ENCODE results near the gene LCN10. TPM values are rescaled to one million over a fixed set of nuclear protein-coding genes. Genes with fewer than 3 reads are reported as not detected.

Gene LCN10
- total and polyA plus RNA-seq, 5 experiments from 2014 or later = 0.60 to 11.1 (median 6.6) TPM

DNA sequence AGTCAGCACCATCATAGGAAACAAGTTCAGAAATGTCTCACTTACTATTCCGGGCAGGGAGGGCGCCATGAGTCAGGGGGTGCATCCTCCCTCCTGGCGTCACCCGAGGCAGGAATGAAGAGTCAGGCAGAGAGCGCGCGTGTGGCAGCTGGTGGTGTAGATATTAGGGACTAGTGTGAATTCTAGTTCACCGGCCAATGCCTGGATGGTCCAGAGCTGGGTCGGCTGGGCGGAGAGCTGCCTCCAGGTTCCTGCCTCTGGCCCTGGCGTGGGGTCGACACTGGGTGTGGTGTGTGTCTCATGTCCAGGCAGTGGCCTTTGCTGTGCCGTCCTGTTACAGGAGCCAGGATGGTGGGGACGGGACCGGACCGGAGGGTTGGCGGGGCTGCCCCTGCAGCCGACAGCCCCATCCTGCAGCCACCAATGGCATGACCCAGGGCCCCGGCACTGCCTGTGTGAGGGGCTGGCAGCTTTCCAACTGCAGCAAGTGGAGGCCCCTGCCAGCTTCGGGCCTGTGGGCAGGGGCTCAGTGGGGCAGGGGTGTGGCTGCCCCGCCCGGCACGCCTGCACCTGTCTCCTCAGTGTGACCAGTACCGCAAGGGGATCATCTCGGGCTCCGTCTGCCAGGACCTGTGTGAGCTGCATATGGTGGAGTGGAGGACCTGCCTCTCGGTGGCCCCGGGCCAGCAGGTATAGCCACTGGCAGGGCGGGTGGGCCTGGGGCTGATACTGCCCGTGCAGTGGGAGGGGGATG lies 21.2 kb downstream of the LCN10 start:
- peaks cover 1 to 33% (median 17%) of the 10 kb centered on the region in 3 donors for H3K36me3 Mint-ChIP-seq
- DNase-seq (no peak), ATAC-seq (no peak)
- no peaks in the 10 kb centered on the region for H3K9me3 Mint-ChIP-seq
- POLR2A ChIA-PET = interaction anchor here (0.8 to 1.2 kb wide), 2 partner anchors 8 to 25 kb away, joined by 3 read pairs; no protein-coding TSS in a partner anchor
- no peaks in the 10 kb centered on the region for H3K27me3 Mint-ChIP-seq
- H3K4me3 Mint-ChIP-seq = no peak overlapping the region
- peak overlapping the region in 2 of 10 donors; percentile 20 to 34 for H3K27ac Mint-ChIP-seq
- peaks cover 11 to 41% (median 29%) of the 10 kb centered on the region in 4 donors for H3K4me1 Mint-ChIP-seq

DNA sequence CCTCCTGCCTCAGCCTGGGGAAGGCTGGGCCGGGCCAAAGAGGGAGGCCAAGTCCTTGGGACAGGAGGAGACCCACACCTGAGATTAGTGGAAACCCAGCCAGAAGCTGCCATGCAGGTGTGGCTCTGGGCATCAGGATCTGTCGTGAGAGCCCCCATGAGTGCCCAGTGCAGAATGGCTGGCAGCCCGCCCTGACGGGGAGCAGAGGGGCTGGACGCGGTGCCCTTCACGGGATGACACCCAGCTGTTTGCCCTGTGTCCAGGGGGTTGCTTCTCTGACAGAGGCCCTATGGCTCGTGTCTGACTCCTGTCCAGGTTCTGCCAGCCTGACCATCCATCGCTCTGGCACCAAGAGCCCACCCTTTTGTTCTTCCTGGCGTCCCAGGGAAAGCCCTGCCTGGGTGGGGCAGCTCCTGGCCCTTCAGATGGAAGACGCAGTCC lies 21.8 kb downstream of the LCN10 start:
- no peak for DNase-seq
- POLR2A ChIA-PET = interaction anchor here (1.2 kb wide), 1 partner anchor 25 kb away, joined by 3 read pairs; no protein-coding TSS in a partner anchor
- H3K27ac Mint-ChIP-seq = peak overlapping the region in 1 of 10 donors; percentile 34
- no peaks in the 10 kb centered on the region for H3K9me3 Mint-ChIP-seq
- ATAC-seq = no peak
- H3K4me1 Mint-ChIP-seq = peaks cover 10 to 35% (median 25%) of the 10 kb centered on the region in 4 donors
- no peak overlapping the region for H3K4me3 Mint-ChIP-seq
- H3K36me3 Mint-ChIP-seq = peaks cover 0 to 27% (median 11%) of the 10 kb centered on the region in 3 donors
- H3K27me3 Mint-ChIP-seq = peaks cover 0 to 4% (median 1%) of the 10 kb centered on the region in 5 donors

DNA sequence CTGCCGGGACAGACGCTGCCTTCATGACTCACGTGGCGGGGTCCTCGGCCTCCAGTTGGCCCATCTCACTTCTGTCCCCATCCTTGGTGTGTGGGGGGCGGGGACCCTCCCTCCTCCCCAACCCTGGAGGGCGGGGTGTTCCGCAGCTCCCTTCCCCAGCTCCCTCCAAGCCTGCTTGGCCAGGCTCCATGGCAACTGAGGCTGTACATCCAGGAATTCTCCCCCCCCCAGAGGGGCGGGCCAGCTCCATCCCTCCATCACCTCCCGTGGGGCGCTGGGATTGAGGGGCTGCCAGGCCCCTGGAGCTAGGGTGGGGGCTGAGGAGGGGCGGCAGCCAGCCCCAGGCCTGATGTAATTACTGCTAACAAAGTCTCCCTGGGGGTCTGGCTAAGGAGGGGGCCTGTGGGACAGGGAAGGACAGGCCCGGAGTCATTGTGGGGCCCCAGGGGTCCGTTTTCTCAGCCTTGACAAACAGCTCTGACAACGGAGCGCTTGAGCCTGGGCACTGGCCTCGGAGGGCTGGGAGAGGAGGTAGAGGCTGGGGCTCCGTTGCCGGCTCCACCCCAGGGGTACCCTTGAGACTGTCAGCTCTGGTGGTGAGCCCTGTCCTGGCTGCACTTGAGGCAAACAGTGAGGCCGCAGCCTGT lies 22.4 kb downstream of the LCN10 start:
- peaks cover 0 to 21% (median 9%) of the 10 kb centered on the region in 3 donors for H3K36me3 Mint-ChIP-seq
- H3K4me1 Mint-ChIP-seq = peaks cover 11 to 30% (median 23%) of the 10 kb centered on the region in 4 donors
- H3K27ac Mint-ChIP-seq = no peak overlapping the region
- no peak overlapping the region for H3K4me3 Mint-ChIP-seq
- H3K9me3 Mint-ChIP-seq = no peaks in the 10 kb centered on the region
- POLR2A ChIA-PET = no interaction called here
- DNase-seq = no peak
- no peak for ATAC-seq
- H3K27me3 Mint-ChIP-seq = peaks cover 0 to 9% (median 4%) of the 10 kb centered on the region in 5 donors

DNA sequence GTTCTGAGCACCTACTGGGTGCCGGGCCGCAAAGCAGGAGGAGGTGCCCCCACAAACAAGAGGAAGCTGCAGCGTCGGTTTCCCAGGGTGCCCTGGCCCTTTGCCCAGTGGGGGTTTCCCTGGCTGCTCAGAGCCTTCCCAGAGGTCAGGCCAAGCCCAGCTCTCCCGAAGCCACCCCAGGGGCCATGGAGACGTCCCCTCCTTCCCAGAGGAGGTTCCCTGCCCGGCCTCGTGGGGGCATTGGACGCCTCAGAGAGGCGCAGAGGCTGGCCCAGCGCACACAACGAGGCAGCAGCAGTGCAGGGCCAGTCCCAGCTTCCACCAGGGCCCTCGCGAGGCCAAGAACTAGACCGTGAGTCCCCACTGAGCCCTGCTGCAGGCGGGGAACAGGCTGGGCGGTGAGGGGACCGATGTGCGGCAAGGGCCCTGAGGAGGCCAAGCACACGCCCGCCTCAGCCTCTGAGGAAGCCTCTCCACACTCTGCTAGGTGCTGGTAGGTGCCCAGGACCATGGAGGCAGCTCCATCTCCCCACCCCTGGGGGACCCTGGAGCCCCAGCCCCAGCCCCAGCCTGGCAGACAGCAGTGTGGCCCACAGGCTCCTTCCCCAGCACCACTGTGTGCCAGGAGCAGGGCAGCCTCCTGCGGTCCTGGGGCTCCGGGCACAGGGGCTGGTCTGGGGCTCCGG lies 23.4 kb downstream of the LCN10 start:
- H3K27ac Mint-ChIP-seq = no peak overlapping the region
- POLR2A ChIA-PET = interaction anchor here (0.9 to 1.5 kb wide), 2 partner anchors 8 to 16 kb away, joined by 3 to 12 read pairs; no protein-coding TSS in a partner anchor
- peaks cover 0 to 11% (median 4%) of the 10 kb centered on the region in 3 donors for H3K36me3 Mint-ChIP-seq
- H3K4me3 Mint-ChIP-seq = peak overlapping the region in 2 of 10 donors; percentile 5 to 29
- peak in 1 of 10 donors; percentile 24 for DNase-seq
- peaks cover 0 to 11% (median 7%) of the 10 kb centered on the region in 5 donors for H3K27me3 Mint-ChIP-seq
- H3K9me3 Mint-ChIP-seq = no peaks in the 10 kb centered on the region
- ATAC-seq = peak; percentile 16 to 67
- peaks cover 10 to 26% (median 19%) of the 10 kb centered on the region in 4 donors for H3K4me1 Mint-ChIP-seq

DNA sequence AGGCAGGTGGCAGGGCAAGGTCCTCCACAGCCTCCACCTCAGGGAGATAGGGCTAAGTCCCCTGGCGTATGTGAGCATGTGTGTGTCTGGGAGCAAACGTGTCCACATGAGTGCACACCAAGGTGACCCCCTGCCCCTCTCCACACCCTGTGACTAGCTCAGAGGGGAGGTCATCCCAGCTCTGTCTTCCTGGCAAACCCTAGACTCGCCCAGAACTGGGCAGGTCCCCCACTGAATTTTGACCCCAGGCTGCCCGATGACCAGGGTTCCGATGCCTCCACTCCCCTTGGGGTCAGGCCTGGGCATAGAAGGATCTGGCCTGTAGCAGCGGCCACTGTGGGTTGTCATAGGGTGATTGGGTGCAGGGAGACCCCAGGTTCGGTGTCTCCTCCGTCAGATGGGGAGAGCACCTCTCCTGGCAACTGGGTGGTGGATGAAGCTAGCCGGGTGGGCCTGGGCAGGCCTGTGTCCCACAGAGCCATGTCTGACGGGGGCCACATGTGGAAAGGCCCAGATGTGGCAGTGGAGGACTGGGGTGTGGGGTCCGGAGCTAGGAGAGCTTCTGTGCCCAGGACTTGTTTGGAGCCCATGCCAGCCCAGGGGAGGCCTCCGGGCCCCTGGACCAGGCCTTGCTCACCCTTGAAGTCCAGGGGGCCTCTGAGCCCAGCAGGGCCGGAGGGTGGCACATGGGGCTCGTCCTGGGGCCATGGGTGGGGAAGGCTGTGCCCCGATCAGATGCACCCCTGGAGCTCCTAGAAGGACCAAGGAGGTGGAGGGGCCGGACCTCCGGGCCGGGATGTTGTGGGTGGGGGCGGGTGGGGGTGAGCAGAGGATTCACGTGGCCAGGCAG lies 24.2 kb downstream of the LCN10 start:
- ATAC-seq (no peak), DNase-seq (no peak)
- Mint-ChIP-seq H3K4me3 (peak overlapping the region in 2 of 10 donors; percentile 24 to 29), H3K27ac (no peak overlapping the region), H3K36me3 (peaks cover 0 to 3% (median 0%) of the 10 kb centered on the region in 3 donors), H3K4me1 (peaks cover 6 to 23% (median 12%) of the 10 kb centered on the region in 4 donors), H3K27me3 (peaks cover 0 to 18% (median 14%) of the 10 kb centered on the region in 5 donors), H3K9me3 (no peaks in the 10 kb centered on the region)
- POLR2A ChIA-PET = interaction anchor here (0.9 to 1.5 kb wide), 2 partner anchors 9 to 16 kb away, joined by 3 to 12 read pairs; no protein-coding TSS in a partner anchor

DNA sequence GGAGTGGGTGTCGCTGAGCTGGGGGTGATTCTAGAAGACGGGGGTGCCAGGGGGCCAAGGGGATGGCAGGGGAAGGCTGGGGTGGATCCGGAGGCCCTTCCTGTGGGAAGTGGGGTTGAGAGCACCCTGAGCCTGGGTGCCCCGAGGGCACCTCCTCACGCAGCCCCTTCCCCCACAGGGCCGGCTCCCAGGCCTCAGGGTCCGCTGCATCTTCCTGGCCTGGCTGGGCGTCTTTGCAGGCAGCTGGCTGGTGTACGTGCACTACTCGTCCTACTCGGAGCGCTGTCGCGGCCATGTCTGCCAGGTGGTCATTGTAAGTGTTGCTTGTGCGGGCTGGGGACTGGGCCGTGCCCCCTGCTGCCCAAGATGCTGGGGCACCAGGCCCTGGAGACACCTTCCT lies 25.3 kb downstream of the LCN10 start:
- H3K4me1 Mint-ChIP-seq = peaks cover 6 to 24% (median 10%) of the 10 kb centered on the region in 4 donors
- POLR2A ChIA-PET = interaction anchor here (0.6 kb wide), 1 partner anchor 165 kb away, joined by 3 read pairs; no protein-coding TSS in a partner anchor
- no peak overlapping the region for H3K4me3 Mint-ChIP-seq
- DNase-seq = no peak
- H3K27me3 Mint-ChIP-seq = peaks cover 0 to 25% (median 16%) of the 10 kb centered on the region in 5 donors
- ATAC-seq = no peak
- no peaks in the 10 kb centered on the region for H3K9me3 Mint-ChIP-seq
- H3K36me3 Mint-ChIP-seq = no peaks in the 10 kb centered on the region
- H3K27ac Mint-ChIP-seq = no peak overlapping the region

DNA sequence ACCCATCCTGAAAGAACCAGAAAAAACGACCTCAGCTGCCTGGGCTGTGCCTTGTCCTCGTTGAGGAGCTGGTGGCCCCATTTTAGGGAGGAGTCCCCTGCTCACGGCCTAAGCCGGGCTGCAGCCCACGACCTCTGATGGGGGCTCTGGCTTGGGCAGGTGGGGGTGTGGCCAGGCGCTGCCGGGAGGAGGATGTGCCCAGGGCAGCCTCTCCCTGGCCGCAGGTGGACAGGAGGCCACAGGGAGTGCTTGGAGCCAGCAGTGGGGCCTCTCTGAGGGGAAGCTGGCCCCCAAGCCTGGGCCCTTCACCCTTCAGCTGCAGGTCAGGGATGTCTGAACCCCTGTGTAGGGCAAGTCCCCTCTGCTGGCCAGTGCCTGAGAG lies 27.9 kb downstream of the LCN10 start:
- H3K9me3 Mint-ChIP-seq = no peaks in the 10 kb centered on the region
- ATAC-seq (no peak), DNase-seq (no peak)
- H3K36me3 Mint-ChIP-seq = no peaks in the 10 kb centered on the region
- peaks cover 2 to 46% (median 28%) of the 10 kb centered on the region in 5 donors for H3K27me3 Mint-ChIP-seq
- peaks cover 4 to 22% (median 12%) of the 10 kb centered on the region in 4 donors for H3K4me1 Mint-ChIP-seq
- POLR2A ChIA-PET = interaction anchor here (1.2 kb wide), 1 partner anchor 13 kb away, joined by 3 read pairs; no protein-coding TSS in a partner anchor
- H3K27ac Mint-ChIP-seq = no peak overlapping the region
- H3K4me3 Mint-ChIP-seq = no peak overlapping the region

DNA sequence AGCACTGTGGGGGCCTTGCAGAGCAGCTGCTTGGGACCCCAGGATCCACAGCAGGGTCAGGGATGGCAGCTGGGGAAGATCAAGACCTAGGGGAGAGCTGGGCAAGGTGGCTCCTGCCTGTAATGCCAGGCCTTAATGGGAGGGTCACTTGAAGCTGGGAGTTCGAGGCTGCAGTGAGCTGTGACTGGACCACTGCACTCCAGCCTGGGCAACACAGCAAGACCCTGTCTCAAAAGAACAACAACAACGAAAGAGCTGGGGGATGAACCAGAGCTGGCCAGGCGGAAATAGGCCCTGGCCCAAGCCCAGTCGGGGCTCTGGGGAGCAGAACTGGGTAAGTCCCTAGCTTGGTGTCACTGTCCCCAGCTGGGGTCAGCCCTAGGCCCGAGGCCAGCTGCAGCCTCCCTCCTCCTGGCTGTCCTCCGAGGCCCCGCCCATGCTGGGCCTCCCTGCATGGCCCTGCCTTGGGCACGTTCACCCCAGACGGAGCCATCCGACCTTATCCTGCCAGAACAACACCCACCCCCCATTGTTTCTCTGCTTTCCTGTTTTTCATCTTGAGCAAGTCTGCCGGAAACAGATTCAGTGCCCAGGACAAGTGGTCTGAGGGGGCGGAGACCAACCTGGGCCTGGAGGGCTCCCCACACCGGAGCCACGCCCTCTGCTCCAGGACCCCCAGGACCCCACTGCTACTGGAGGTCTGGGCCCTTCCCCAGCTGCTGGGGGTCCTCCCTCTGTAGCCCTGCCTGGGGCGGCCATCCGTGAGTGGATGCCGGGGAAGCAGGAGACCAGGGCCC lies 28.4 kb downstream of the LCN10 start:
- Mint-ChIP-seq H3K4me3 (peak overlapping the region in 2 of 10 donors; percentile 20 to 28), H3K27ac (no peak overlapping the region), H3K9me3 (no peaks in the 10 kb centered on the region), H3K36me3 (no peaks in the 10 kb centered on the region), H3K27me3 (peaks cover 2 to 46% (median 30%) of the 10 kb centered on the region in 5 donors), H3K4me1 (peaks cover 4 to 20% (median 12%) of the 10 kb centered on the region in 4 donors)
- POLR2A ChIA-PET = interaction anchor here (1.0 to 1.4 kb wide), 3 partner anchors 8 to 13 kb away, joined by 3 to 10 read pairs (median 4); no protein-coding TSS in a partner anchor
- DNase-seq (no peak), ATAC-seq (no peak)

DNA sequence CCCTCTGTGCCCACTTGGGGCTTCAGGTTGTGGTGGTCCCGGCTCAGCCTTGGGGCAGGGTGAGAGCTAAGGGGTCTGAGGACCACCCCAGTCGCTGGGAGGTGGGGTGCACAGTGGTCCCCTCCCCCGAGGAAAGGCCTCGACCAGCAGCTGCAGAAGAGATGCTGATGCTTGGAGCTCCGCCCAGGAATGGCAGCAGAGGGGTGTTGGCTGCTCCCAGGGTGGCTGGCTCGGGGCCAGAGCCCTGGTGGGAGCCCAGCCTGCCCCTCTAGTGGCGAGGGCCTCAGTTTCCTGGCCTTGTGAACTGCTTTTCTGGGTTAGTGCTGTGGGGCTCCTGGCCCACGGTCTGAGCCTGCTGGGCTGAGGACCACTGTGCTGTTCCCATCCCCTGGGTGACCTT lies 29.2 kb downstream of the LCN10 start:
- Mint-ChIP-seq H3K36me3 (no peaks in the 10 kb centered on the region), H3K4me3 (peak overlapping the region in 3 of 10 donors; percentile 5 to 50 (median 37)), H3K27me3 (peaks cover 2 to 46% (median 30%) of the 10 kb centered on the region in 5 donors), H3K27ac (peak overlapping the region in 1 of 10 donors; percentile 13), H3K4me1 (peaks cover 4 to 16% (median 8%) of the 10 kb centered on the region in 4 donors), H3K9me3 (no peaks in the 10 kb centered on the region)
- DNase-seq (no peak), ATAC-seq (no peak)
- POLR2A ChIA-PET = interaction anchor here (0.6 to 1.4 kb wide), 5 partner anchors 9 to 357 kb away, joined by 3 to 10 read pairs (median 4); no protein-coding TSS in a partner anchor

DNA sequence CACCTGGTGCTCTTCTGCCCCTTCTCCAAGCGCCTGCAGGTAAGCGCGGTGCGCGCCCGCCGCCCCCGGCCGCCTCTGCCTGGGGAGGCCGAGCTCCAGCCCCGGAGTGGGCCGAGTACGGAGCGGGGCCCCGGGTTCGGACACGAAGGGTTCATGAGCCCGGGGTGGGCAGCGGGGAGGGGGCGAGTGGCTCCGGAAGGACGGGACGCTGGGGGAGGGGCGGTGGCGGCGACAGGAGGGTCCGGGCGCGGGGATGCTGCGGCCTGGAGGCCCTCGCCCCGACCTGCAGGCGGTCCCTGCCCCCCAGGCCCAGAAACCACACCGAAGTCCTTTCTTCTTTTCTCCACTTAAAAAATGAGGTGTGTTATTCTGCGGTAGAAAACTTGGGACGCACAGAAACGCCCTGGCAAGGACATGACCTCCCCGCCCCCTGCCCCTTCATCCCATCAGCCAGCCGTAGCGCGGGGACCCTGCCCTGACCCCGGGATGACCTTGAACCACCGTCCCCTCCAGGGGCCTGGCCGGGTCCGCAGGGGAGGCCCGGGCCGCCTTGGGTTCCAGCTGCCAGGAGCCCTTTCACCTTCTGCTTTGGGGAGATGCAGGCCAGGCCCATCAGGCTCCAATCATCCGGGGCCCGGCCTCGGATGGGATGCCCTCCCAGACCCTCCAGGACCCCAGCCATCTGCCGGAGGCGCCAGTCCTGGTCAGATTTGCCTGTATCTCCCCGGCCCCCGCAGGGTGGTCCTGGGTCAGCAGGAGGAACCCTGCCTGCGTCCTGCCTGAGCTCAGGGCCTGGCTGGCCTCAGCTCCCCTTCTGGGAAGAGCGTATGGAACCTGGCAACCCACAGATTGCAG lies 29.8 kb downstream of the LCN10 start:
- peaks cover 2 to 46% (median 30%) of the 10 kb centered on the region in 5 donors for H3K27me3 Mint-ChIP-seq
- no peaks in the 10 kb centered on the region for H3K36me3 Mint-ChIP-seq
- ATAC-seq = peak in 1 of 2 donors; percentile 22
- POLR2A ChIA-PET = interaction anchor here (0.6 to 1.4 kb wide), 4 partner anchors 9 to 358 kb away, joined by 3 to 10 read pairs (median 4); no protein-coding TSS in a partner anchor
- no peak overlapping the region for H3K27ac Mint-ChIP-seq
- DNase-seq = no peak
- peaks cover 2 to 14% (median 5%) of the 10 kb centered on the region in 4 donors for H3K4me1 Mint-ChIP-seq
- H3K4me3 Mint-ChIP-seq = peak overlapping the region in 3 of 10 donors; percentile 34 to 42 (median 37)
- H3K9me3 Mint-ChIP-seq = no peaks in the 10 kb centered on the region

Data from naive thymus-derived CD8-positive, alpha-beta T cell (primary cell).